Activated naive CD8-positive, alpha-beta T cell treated with anti-CD3 and anti-CD28 coated beads, Interleukin-2, amount 50 U/mL, for 24 hours (primary cell): ENCODE results near the gene C3orf18.

Experiments
- ATAC-seq: fragments of 150-1000 bp; cut with Tn5 transposase; one replicate; pipeline ENCODE4 v1.10.0; 2021
- DNase-seq: peaks from one replicate; pipeline ENCODE4 v3.0.0; 2021
- H3K27ac Mint-ChIP-seq: one replicate; pipeline ENCODE4 v1.8.0; 2021; ENCODE audit warnings: mild to moderate bottlenecking, mixed read lengths
- H3K27me3 Mint-ChIP-seq: one replicate; pipeline ENCODE4 v1.8.0; 2021; ENCODE audit warnings: mixed read lengths
- H3K36me3 Mint-ChIP-seq: one replicate; pipeline ENCODE4 v1.8.0; 2021; ENCODE audit warnings: low read depth, mixed read lengths
- H3K4me1 Mint-ChIP-seq: one replicate; pipeline ENCODE4 v1.8.0; 2021; ENCODE audit warnings: mixed read lengths
- H3K4me3 Mint-ChIP-seq: one replicate; pipeline ENCODE4 v1.8.0; 2021; ENCODE audit warnings: mild to moderate bottlenecking, moderate library complexity, mixed read lengths
- H3K9me3 Mint-ChIP-seq: one replicate; pipeline ENCODE4 v1.8.0; 2021; ENCODE audit warnings: mixed read lengths

Gene C3orf18

GRCh38 chr3:50574444-50574831 is 6.9 kb upstream of the C3orf18 start:
- H3K9me3 Mint-ChIP-seq = no peaks in the 10 kb centered on the region
- DNase-seq = peak; percentile 56
- H3K27me3 Mint-ChIP-seq = peaks cover 3% of the 10 kb centered on the region
- peaks cover 75% of the 10 kb centered on the region for H3K4me1 Mint-ChIP-seq
- H3K27ac Mint-ChIP-seq = peak overlapping the region; percentile 95
- ATAC-seq = peak; percentile 9
- peaks cover 61% of the 10 kb centered on the region for H3K36me3 Mint-ChIP-seq
- peak overlapping the region; percentile 98 for H3K4me3 Mint-ChIP-seq

- peaks cover 3% of the 10 kb centered on the region for H3K27me3 Mint-ChIP-seq
- peak overlapping the region; percentile 98 for H3K4me3 Mint-ChIP-seq
- H3K27ac Mint-ChIP-seq = peak overlapping the region; percentile 95
- no peaks in the 10 kb centered on the region for H3K9me3 Mint-ChIP-seq
- peaks cover 60% of the 10 kb centered on the region for H3K36me3 Mint-ChIP-seq
- DNase-seq (peak; percentile 78), ATAC-seq (peak; percentile 63)
- H3K4me1 Mint-ChIP-seq = peaks cover 75% of the 10 kb centered on the region
Measured at GRCh38 chr3:50573566-50574443, 6.3 kb upstream of the C3orf18 start.

- no peaks in the 10 kb centered on the region for H3K9me3 Mint-ChIP-seq
- DNase-seq = peak; percentile 69
- peaks cover 3% of the 10 kb centered on the region for H3K27me3 Mint-ChIP-seq
- peak overlapping the region; percentile 98 for H3K4me3 Mint-ChIP-seq
- peak; percentile 11 for ATAC-seq
- H3K36me3 Mint-ChIP-seq = peaks cover 55% of the 10 kb centered on the region
- H3K4me1 Mint-ChIP-seq = peaks cover 76% of the 10 kb centered on the region
- peak overlapping the region; percentile 95 for H3K27ac Mint-ChIP-seq
Measured at GRCh38 chr3:50572801-50573371, 5.3 kb upstream of the C3orf18 start.

GRCh38 chr3:50572158-50572557 is 4.6 kb upstream of the C3orf18 start:
- peak; percentile 86 for DNase-seq
- Mint-ChIP-seq H3K4me1 (peaks cover 74% of the 10 kb centered on the region), H3K4me3 (peak overlapping the region; percentile 98), H3K9me3 (no peaks in the 10 kb centered on the region), H3K36me3 (peaks cover 48% of the 10 kb centered on the region), H3K27me3 (peaks cover 3% of the 10 kb centered on the region), H3K27ac (peak overlapping the region; percentile 95)
- ATAC-seq = peak; percentile 17

- no peaks in the 10 kb centered on the region for H3K9me3 Mint-ChIP-seq
- H3K4me1 Mint-ChIP-seq = peaks cover 78% of the 10 kb centered on the region
- no peak for DNase-seq
- peaks cover 3% of the 10 kb centered on the region for H3K27me3 Mint-ChIP-seq
- peak overlapping the region; percentile 95 for H3K27ac Mint-ChIP-seq
- peaks cover 45% of the 10 kb centered on the region for H3K36me3 Mint-ChIP-seq
- no peak for ATAC-seq
- H3K4me3 Mint-ChIP-seq = peak overlapping the region; percentile 98
Measured at GRCh38 chr3:50571486-50571885, 3.9 kb upstream of the C3orf18 start.

- Mint-ChIP-seq H3K36me3 (peaks cover 37% of the 10 kb centered on the region), H3K27me3 (peaks cover 3% of the 10 kb centered on the region), H3K27ac (peak overlapping the region; percentile 95), H3K9me3 (no peaks in the 10 kb centered on the region), H3K4me3 (peak overlapping the region; percentile 98), H3K4me1 (peaks cover 73% of the 10 kb centered on the region)
- ATAC-seq (no peak), DNase-seq (no peak)
Measured at GRCh38 chr3:50570508-50571279, 3.1 kb upstream of the C3orf18 start.

- peaks cover 57% of the 10 kb centered on the region for H3K4me1 Mint-ChIP-seq
- DNase-seq = peak; percentile 98
- peak within 1 kb of the TSS; percentile 98 for H3K4me3 Mint-ChIP-seq
- H3K9me3 Mint-ChIP-seq = no peaks in the 10 kb centered on the region
- peak within 1 kb of the TSS; percentile 95 for H3K27ac Mint-ChIP-seq
- peak; percentile 28 for ATAC-seq
- peaks cover 31% of the 10 kb centered on the region for H3K36me3 Mint-ChIP-seq
- H3K27me3 Mint-ChIP-seq = peaks cover 3% of the 10 kb centered on the region
Measured at GRCh38 chr3:50568947-50569749, 1.6 kb upstream of the C3orf18 start, which contains the start of gene HEMK1. TSS of gene HEMK1 (plus strand) at chr3:50569522. CDS start at chr3:50571105, 1,583 bp downstream.

- H3K4me1 Mint-ChIP-seq = peaks cover 41% of the 10 kb centered on the region
Measured at GRCh38 chr3:50567011-50567385, 549 bp downstream of the C3orf18 start.

GRCh38 chr3:50564321-50564720 is 3.2 kb downstream of the C3orf18 start:
- DNase-seq (no peak), ATAC-seq (no peak)
- Mint-ChIP-seq H3K4me3 (no peak overlapping the region), H3K27me3 (no peaks in the 10 kb centered on the region), H3K36me3 (peaks cover 2% of the 10 kb centered on the region), H3K27ac (no peak overlapping the region), H3K9me3 (no peaks in the 10 kb centered on the region), H3K4me1 (peaks cover 20% of the 10 kb centered on the region)

More at GRCh38 chr3:50567011-50567385, 549 bp downstream of the C3orf18 start:
- Mint-ChIP-seq H3K27ac (no peak overlapping the region), H3K36me3 (peaks cover 17% of the 10 kb centered on the region), H3K4me3 (peak overlapping the region; percentile 77), H3K27me3 (no peaks in the 10 kb centered on the region), H3K9me3 (no peaks in the 10 kb centered on the region)
- DNase-seq (no peak), ATAC-seq (no peak)

GRCh38 chr3:50563867-50564266 is 3.7 kb downstream of the C3orf18 start:
- Mint-ChIP-seq H3K27me3 (no peaks in the 10 kb centered on the region), H3K27ac (no peak overlapping the region), H3K4me3 (no peak overlapping the region), H3K9me3 (no peaks in the 10 kb centered on the region), H3K36me3 (peaks cover 2% of the 10 kb centered on the region), H3K4me1 (peaks cover 20% of the 10 kb centered on the region)
- ATAC-seq (no peak), DNase-seq (no peak)

GRCh38 chr3:50562861-50563260 is 4.7 kb downstream of the C3orf18 start:
- Mint-ChIP-seq H3K27ac (no peak overlapping the region), H3K4me1 (peaks cover 18% of the 10 kb centered on the region), H3K4me3 (no peak overlapping the region), H3K9me3 (no peaks in the 10 kb centered on the region), H3K36me3 (no peaks in the 10 kb centered on the region), H3K27me3 (no peaks in the 10 kb centered on the region)
- DNase-seq = no peak
- ATAC-seq = no peak

- peaks cover 5% of the 10 kb centered on the region for H3K4me1 Mint-ChIP-seq
- no peaks in the 10 kb centered on the region for H3K9me3 Mint-ChIP-seq
- H3K36me3 Mint-ChIP-seq = no peaks in the 10 kb centered on the region
- peaks cover 1% of the 10 kb centered on the region for H3K27me3 Mint-ChIP-seq
- ATAC-seq (no peak), DNase-seq (no peak)
- H3K4me3 Mint-ChIP-seq = no peak overlapping the region
- no peak overlapping the region for H3K27ac Mint-ChIP-seq
Measured at GRCh38 chr3:50559702-50560101, 7.8 kb downstream of the C3orf18 start.

- ATAC-seq (no peak), DNase-seq (no peak)
- H3K27me3 Mint-ChIP-seq = peaks cover 1% of the 10 kb centered on the region
- H3K36me3 Mint-ChIP-seq = no peaks in the 10 kb centered on the region
- no peaks in the 10 kb centered on the region for H3K9me3 Mint-ChIP-seq
- H3K4me1 Mint-ChIP-seq = peaks cover 1% of the 10 kb centered on the region
- no peak overlapping the region for H3K4me3 Mint-ChIP-seq
- H3K27ac Mint-ChIP-seq = no peak overlapping the region
Measured at GRCh38 chr3:50557915-50558314, 9.6 kb downstream of the C3orf18 start.

GRCh38 chr3:50557106-50557505 is 10.4 kb downstream of the C3orf18 start:
- Mint-ChIP-seq H3K27ac (no peak overlapping the region), H3K4me3 (no peak overlapping the region), H3K36me3 (no peaks in the 10 kb centered on the region), H3K27me3 (peaks cover 1% of the 10 kb centered on the region), H3K9me3 (no peaks in the 10 kb centered on the region), H3K4me1 (no peaks in the 10 kb centered on the region)
- no peak for ATAC-seq
- DNase-seq = no peak
